Sigmoid colon (tissue), 4 donors: Measurements from ENCODE around the gene JAG2.

Experiments used
- EP300 ChIP-seq, 4 donors: sonication (generic); formaldehyde crosslinking; IDR thresholded peaks; one replicate each; pipeline ENCODE4 v1.6.1; 2017; ENCODE audit warnings: antibody characterized with exemption in 4 of 4
- POLR2A ChIP-seq, 2 donors: fragments of 450-650 bp; IDR thresholded peaks; one replicate each; pipeline ENCODE4 v1.6.1; 2016; ENCODE audit warnings: antibody characterized with exemption in 2 of 2, mild to moderate bottlenecking in 2 of 2, moderate library complexity in 2 of 2
- TF ChIP-seq, protein P1 (sequence below), 4 experiments: fragments of 450-650 bp in 3 of 4; fragments of 200-600 bp in 1 of 4; IDR thresholded peaks; one replicate each; pipeline ENCODE4 v1.5.1; 2016 to 2019; ENCODE audit warnings: antibody characterized with exemption in 4 of 4, mild to moderate bottlenecking in 3 of 4, moderate library complexity in 2 of 4

DNA sequence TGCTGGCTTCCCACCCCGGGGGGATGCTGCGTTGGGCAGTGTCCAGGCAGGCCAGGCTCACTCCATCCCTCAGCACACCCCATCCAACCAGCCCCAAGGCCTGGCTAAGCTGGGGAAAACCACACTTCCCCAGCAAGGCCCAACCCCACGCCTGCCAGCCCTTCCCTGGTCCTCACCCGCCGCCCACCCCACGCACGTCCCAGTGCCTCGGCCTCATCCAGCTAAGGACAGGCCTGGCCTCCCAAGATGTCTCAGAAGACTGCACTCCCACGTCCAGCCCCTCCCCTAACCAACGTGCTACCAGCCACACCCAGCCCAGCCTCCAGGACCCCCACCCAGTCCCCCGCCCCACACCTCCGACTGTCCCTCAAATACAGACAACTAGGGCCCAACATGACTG, 9.8 kb downstream of the JAG2 start:
- TF ChIP-seq POLR2A (IDR thresholded peaks at IDR 0.05) = no peak
- TF ChIP-seq, protein P1, sequence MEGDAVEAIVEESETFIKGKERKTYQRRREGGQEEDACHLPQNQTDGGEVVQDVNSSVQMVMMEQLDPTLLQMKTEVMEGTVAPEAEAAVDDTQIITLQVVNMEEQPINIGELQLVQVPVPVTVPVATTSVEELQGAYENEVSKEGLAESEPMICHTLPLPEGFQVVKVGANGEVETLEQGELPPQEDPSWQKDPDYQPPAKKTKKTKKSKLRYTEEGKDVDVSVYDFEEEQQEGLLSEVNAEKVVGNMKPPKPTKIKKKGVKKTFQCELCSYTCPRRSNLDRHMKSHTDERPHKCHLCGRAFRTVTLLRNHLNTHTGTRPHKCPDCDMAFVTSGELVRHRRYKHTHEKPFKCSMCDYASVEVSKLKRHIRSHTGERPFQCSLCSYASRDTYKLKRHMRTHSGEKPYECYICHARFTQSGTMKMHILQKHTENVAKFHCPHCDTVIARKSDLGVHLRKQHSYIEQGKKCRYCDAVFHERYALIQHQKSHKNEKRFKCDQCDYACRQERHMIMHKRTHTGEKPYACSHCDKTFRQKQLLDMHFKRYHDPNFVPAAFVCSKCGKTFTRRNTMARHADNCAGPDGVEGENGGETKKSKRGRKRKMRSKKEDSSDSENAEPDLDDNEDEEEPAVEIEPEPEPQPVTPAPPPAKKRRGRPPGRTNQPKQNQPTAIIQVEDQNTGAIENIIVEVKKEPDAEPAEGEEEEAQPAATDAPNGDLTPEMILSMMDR (IDR thresholded peaks at IDR 0.05) = no peak
- no peak for TF ChIP-seq EP300 (IDR thresholded peaks at IDR 0.05)
